ENCODE results near the gene DOHH.

The DOHH gene

DNA sequence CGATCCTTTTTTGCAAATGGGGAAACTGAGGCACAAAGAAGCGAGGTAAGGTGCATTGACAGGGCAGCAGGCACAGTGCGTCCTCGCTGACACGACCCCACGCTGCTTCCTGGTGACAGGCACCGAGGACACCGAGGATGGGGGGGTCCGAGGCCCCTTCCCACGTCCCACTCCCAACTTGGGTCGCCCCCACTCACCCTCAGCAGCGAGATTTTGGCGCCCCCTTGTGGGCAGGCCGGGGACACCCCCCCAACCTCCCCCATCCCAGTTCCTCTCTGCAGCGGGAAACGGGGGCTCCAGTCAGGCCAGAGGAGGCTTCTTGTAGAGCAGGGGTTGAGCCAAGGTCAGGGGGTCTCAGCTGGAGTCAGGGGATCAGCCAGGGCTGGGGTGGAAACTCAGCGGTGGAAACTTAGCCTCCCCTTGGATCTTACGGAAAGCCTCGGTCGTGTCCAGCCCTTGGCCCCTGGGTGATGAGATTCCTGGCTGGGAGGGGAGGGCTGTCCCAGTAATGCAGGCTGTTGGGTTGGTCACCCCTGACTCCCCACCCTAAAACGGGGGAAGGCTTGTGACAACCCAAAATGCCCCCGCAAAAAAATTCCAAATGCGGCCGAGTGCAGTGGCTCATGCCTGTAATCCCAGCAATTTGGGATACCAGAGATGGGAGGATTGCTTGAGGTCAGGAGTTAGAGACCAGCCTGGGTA lies 28.4 kb downstream of the DOHH start:
- Mint-ChIP-seq H3K4me3 (no peak overlapping the region), H3K4me1 (no peaks in the 10 kb centered on the region), H3K27me3 (peaks cover 13% of the 10 kb centered on the region), H3K9me3 (peaks cover 5% of the 10 kb centered on the region), H3K36me3 (peaks cover 6% of the 10 kb centered on the region), H3K27ac (no peak overlapping the region)
- no peak for ATAC-seq

DNA sequence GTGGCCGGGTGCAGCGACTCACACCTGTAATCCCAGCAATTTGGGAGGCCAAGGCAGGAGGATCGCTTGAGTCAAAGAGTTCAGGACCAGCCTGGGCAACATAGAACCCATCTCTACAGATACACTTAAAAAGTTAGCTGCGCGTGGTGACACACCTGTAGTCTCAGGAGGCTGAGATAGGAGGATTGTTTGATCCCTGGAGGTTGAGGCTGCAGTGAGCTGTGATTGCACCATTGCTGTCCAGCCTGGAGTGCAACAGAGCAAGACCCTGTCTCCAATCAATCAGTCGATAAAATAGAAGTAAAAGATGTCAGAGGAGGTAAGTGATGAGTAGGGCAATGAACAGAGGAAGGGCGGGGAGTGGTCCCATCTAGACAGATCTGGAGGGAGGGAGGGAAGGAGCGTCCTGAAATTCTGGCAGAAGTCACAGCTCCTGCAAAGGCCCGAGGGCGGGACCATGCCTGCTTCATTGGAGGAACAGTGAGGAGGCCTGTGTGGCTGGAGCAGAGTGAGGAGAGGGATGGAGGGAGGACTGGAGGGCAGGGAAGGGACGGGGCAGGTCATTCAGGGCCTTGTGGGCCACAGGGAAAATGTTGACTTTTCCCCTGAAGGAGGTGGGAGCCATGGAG lies 29.9 kb downstream of the DOHH start:
- H3K4me1 Mint-ChIP-seq, result no peaks in the 10 kb centered on the region

DNA sequence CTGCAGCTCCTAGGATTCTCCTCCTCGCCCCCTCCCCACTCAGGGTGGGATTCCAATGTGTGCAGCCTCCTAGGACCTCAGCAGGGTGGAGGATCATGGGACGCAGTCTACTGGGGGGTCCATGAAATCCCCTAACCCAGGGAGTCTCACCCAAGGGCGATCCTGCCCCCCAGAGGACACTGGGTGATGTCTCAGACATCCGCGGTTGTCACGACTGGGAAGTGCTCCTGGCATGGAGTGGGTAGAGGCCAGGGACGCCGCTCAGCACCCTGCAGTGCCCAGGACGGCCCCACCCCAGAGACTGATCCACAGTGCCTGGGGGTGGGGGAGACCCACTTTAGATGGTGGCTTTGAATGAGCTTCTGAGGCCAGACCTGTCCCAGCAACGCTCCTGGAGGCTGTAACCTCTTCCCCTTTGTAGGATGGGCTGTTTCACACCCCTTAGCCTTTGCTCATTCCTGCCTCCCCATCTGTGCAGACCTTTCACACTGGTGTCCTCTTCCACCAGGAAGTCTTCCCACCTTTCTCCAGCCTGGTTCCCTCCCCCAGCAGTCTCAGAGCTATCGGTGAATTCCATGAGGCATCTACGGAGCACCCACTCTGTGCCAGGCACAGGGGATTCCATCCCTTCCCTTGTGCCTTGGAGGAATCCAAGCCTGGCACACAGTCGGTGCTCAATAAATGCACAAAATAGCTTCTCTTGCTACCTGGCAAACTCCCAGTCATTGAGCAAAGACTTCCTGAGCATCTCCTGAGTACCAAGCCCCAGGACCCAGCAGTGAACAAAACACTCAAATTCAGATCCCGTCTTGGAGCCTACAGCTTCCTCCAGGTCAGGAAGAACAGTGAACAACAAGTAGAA lies 30.6 kb downstream of the DOHH start:
- Mint-ChIP-seq H3K9me3 (peaks cover 5% of the 10 kb centered on the region), H3K27ac (no peak overlapping the region), H3K4me3 (no peak overlapping the region), H3K27me3 (peaks cover 13% of the 10 kb centered on the region), H3K4me1 (no peaks in the 10 kb centered on the region), H3K36me3 (peaks cover 20% of the 10 kb centered on the region)
- ATAC-seq, result no peak

More for the DNA sequence above, 29.9 kb downstream of the DOHH start:
- no peak for ATAC-seq
- peaks cover 13% of the 10 kb centered on the region for H3K27me3 Mint-ChIP-seq
- peaks cover 5% of the 10 kb centered on the region for H3K9me3 Mint-ChIP-seq
- peaks cover 15% of the 10 kb centered on the region for H3K36me3 Mint-ChIP-seq
- no peak overlapping the region for H3K27ac Mint-ChIP-seq
- H3K4me3 Mint-ChIP-seq, result no peak overlapping the region

DNA sequence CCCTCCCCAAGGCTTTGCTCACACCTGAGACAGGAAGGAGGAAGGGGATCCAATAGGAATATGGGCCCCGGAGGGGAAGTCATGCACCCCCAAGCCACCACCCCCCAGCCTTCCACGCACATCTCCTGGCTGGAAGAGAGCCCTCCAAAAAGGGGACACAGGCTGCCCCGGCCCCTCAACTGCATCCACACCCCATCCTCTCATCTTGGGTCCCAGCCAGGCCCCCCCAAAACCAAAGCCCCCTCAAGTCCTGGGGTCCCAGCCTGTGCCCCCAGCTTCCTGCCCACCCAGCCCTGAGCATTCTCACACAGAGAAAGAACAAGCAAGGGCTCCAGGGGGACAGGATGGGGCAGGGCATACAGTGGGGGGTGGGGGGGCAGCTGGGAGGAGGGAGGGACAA lies 32.3 kb downstream of the DOHH start:
- Mint-ChIP-seq H3K4me3 (no peak overlapping the region), H3K4me1 (no peaks in the 10 kb centered on the region), H3K9me3 (peaks cover 5% of the 10 kb centered on the region), H3K36me3 (peaks cover 20% of the 10 kb centered on the region), H3K27ac (no peak overlapping the region), H3K27me3 (peaks cover 13% of the 10 kb centered on the region)
- ATAC-seq, result no peak

DNA sequence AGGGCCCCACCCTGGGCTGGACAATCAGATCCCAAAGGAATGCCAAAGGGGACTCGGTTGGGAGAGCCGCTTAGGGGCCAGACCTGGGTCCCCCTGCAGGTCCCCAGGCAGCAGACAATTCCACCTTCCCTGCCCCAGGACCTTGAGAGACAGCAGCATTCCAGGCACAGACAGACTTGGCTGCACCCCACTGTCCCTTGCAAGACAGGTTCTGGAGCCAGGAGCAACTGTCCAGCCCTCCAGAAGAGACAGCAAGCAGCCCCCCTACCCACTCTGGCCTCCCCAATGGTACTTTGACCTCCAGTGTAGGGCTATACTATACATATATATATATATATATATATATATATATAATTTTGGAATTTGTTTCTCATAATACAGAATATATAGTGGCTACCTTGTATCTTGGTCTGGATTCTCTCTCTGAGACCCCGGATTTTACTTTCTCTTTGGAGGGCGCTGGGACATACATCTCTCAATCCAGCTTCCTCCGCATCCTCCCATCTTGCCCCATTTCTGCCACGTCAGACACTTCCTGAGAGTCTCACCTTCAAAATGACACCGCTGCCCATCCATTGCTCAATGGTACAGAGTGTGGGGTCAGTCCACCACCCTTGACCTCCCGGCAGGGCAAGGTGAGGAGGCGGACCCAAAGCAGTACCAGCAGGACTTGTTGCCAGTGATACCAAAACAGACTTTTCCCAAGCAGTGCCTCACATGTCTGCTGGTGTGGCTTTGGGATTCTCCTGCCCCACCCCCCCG lies 32.9 kb downstream of the DOHH start:
- peaks cover 5% of the 10 kb centered on the region for H3K9me3 Mint-ChIP-seq
- peaks cover 13% of the 10 kb centered on the region for H3K27me3 Mint-ChIP-seq
- H3K4me1 Mint-ChIP-seq, result no peaks in the 10 kb centered on the region
- no peak overlapping the region for H3K27ac Mint-ChIP-seq
- H3K36me3 Mint-ChIP-seq, result peaks cover 24% of the 10 kb centered on the region
- no peak overlapping the region for H3K4me3 Mint-ChIP-seq
- ATAC-seq, result no peak

DNA sequence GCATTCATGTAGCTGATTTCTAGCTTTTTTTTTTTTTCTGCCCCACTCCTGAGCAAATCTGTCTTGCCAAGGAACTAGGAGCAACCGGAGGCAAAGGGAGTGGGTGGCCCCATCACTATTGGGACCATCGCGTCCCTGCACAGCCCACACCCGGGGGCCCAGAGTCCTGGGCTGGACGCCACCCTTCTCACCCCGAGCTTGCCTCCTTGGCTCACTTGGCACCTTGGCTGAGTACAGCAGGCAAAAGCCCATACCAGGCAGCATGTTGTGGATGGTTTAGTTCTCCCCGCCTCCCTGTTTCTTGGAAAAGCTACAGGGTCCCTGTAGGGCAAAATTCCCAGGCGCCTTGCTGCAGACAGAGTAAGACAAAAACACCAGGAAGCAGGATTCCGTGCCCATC lies 33.8 kb downstream of the DOHH start:
- ATAC-seq, result no peak
- Mint-ChIP-seq H3K4me1 (no peaks in the 10 kb centered on the region), H3K27me3 (peaks cover 13% of the 10 kb centered on the region), H3K9me3 (peaks cover 5% of the 10 kb centered on the region), H3K4me3 (no peak overlapping the region), H3K27ac (no peak overlapping the region), H3K36me3 (peaks cover 27% of the 10 kb centered on the region)

DNA sequence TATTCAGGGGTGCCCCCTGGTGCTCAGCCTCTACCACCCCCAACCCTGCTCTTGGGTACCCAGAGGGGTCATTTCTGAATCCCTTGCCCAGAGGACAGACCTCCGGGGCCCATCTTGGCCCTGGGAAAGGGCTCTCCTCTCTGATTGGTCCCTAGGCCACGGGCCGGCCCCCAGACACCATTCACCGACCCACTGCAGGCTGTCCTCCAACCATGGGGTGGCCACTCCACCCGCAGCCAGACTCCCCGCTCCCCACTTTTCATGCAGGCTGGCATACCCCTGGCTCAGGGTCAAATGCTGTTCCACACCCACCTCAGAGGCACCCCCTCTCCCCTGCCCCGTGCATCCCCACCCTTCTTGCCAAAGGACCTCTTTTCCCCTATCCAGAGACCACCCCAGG lies 34.9 kb downstream of the DOHH start:
- no peak for ATAC-seq
- H3K9me3 Mint-ChIP-seq, result peaks cover 5% of the 10 kb centered on the region
- no peaks in the 10 kb centered on the region for H3K4me1 Mint-ChIP-seq
- peaks cover 27% of the 10 kb centered on the region for H3K36me3 Mint-ChIP-seq
- H3K27me3 Mint-ChIP-seq, result peaks cover 9% of the 10 kb centered on the region
- no peak overlapping the region for H3K4me3 Mint-ChIP-seq
- no peak overlapping the region for H3K27ac Mint-ChIP-seq

DNA sequence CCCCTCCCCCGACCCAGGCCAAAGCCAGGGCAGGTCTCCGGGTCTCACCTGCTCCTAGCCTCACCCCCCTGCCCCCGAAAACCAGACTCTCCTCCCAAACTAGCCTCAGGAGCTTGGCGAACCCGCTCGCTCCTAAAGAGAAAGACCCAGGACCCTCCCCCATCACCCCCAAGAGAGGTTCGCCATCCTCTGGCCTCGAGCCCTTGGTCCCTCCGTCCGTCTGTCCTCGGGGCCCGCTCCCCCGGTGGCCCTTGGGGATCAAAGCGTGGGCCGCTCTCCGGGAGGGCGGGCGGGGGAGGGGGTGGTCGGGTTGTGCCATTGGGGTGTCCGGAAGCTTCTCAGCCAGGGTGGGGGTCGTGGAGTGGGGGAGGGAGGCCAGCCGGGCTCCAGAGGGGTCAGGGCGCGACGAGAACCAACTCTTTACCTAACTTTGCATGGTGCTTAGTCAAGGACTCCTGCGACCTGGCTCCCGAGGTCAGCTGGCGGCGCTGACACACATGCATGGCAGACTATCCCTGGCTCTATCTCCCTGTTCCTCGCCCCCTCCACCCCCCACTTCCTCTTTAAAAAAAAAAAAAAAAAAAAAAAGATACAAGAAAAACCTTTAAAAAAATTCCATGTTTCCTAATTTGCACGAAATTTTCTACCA lies 35.8 kb downstream of the DOHH start:
- H3K9me3 Mint-ChIP-seq, result peaks cover 5% of the 10 kb centered on the region
- H3K27ac Mint-ChIP-seq, result no peak overlapping the region

DNA sequence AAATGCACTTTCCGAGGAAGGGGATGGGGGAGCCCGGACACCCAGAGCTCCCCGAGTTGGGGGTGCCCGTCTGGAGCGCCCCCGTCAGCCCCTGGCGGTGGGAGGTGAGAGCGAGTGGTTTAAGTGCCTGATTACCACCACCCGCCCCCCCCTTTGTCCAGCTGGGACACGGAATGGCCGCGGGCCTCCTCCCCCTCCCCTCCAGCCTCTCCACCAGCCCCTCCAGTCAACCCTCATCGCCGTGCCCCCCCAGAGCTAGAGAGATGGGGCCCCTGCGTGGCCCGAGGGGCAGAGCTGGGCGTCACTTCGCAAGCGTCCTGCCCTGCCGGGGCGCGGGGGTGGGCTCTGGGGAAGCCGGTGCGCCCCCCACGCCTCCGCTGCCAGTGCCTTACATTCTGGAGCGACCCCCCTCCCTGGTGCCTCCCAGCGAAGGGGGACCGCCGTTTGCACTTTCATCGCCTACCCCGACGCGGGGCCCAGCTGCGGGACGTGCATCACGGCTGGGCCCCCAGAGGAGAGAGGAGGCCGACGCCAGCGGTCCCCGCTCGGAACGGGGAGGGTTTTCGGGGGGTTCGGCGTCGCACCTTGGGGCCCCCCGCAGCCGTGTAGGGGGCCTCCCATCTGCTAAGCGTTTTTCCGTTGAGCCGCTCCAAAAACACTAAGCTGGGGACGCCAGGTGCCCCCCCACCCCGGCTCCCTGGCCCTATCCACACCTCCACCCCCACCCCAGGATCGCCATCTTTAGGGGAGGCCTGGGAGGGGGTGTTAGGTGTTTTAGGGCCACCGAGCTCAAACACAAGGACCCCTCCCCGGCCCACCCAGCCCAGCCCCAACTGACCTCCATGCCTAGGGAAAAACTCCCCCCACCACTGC lies 36.5 kb downstream of the DOHH start:
- ATAC-seq, result peak; percentile 42
- H3K4me3 Mint-ChIP-seq, result no peak overlapping the region

More for the DNA sequence above, 35.8 kb downstream of the DOHH start:
- peaks cover under 1% of the 10 kb centered on the region for H3K27me3 Mint-ChIP-seq
- H3K36me3 Mint-ChIP-seq, result peaks cover 27% of the 10 kb centered on the region
- ATAC-seq, result no peak
- H3K4me1 Mint-ChIP-seq, result no peaks in the 10 kb centered on the region
- H3K4me3 Mint-ChIP-seq, result no peak overlapping the region

DNA sequence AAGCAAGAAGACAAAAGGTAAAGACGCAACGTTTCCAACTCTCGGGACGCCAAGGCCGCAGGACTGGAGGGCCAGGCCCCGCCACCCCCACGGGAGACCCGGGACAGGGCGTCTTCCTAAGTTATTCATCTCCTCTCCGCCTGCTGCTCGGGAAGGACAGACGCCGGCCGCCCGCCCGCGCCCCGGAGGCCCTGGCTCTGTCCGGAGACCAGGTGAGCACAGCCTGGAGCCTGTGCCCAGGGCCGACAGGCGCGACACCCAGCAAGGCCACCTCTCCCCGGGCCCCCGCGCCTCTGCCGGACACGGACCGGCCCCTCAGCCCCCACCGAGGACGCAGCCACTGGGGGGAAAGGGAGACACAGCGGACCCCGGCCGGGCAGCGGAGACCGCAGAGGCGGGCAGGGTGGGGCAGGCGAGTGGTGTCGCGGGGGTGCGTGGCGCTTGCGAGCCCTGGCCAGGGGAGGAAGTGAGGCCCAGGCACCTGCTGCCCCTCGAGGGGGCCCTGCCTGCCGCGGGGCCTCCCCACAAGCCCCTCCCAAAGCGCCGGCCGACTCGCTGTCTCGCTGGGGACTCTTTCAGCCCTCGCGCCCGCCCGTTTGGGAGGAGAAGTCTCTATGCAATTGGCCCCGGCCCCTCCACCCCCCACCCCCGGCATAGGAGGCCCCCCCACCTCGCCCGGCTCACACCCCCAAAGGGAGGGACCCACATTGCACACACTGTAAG lies 37.3 kb downstream of the DOHH start:
- Mint-ChIP-seq H3K27ac (no peak overlapping the region), H3K36me3 (peaks cover 21% of the 10 kb centered on the region), H3K4me3 (no peak overlapping the region), H3K9me3 (peaks cover 2% of the 10 kb centered on the region), H3K4me1 (no peaks in the 10 kb centered on the region), H3K27me3 (no peaks in the 10 kb centered on the region)
- peak; percentile 34 for ATAC-seq

More for the DNA sequence above, 36.5 kb downstream of the DOHH start:
- Mint-ChIP-seq H3K36me3 (peaks cover 27% of the 10 kb centered on the region), H3K9me3 (peaks cover 5% of the 10 kb centered on the region), H3K27ac (no peak overlapping the region), H3K4me1 (no peaks in the 10 kb centered on the region), H3K27me3 (no peaks in the 10 kb centered on the region)

DNA sequence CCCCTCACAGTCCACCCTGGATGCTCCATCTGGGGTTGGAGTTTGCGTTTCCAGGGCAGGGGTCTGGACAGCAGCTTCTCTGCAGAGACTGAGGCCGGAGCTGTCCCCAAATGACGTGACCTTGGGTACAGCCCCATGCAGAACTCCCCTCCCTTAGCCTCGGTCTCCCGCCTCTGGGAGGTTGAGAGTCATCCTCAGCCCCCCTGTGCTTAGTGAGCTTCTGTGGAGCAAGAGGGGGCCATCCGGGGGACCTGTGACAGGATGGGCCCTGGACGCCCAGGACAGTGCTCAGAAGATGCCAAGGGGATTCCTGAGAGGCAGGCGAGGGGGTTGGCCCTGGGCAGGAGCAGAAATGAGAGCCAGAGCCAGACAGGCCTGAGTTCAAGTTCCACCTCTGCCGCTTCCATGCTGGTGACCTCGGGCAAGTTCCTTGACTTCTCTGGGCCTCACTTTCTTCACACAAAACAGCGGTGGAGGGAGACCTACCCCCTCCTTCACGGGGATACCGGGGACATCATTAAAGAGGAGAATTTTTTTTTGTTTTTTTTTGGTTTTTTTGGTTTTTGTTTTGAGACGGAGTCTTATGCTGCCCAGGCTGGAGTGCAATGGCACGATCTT lies 40.4 kb downstream of the DOHH start:
- peaks cover 13% of the 10 kb centered on the region for H3K36me3 Mint-ChIP-seq
- H3K9me3 Mint-ChIP-seq, result no peaks in the 10 kb centered on the region
- peaks cover 7% of the 10 kb centered on the region for H3K4me1 Mint-ChIP-seq
- ATAC-seq, result no peak
- H3K27ac Mint-ChIP-seq, result no peak overlapping the region
- no peak overlapping the region for H3K4me3 Mint-ChIP-seq
- no peaks in the 10 kb centered on the region for H3K27me3 Mint-ChIP-seq

DNA sequence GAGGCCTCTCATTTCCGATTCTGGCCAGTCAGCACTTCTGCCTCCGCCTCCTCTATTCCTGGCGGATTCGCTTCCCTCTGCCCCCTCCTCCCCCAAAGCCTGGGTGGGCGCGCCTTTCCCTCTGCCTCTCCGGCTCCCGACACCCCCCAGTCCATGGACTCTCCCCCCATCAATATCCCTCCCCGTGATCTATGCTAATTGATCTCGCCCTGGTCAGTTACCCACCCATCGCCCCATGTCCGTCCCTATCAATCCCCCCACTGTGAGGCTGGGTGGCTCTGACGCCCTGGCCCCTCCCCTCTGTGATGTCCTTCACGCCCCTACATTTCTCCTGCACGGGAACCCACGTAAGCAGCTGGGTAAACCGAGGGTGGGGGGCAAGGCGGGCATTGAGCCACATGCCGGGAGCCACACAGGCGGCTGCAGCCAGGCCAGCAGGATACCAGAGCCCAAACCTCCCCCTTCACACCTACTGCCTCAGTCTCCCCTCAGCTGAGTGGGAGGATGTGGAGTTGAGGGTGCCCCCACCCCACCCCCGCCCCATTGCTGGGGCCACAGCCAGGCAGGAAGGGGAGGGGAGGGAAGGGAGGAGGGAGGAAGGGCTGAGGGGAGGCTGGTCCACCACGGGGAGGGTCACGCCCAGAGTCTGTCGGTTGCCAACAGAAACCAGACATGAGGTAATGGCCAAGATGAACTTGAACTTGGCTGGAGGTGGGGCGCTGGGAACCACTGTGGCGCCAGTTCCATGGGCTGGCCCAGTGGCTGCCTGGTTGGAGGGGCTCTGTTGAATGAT lies 41.2 kb downstream of the DOHH start:
- H3K27me3 Mint-ChIP-seq, result no peaks in the 10 kb centered on the region
- peaks cover 20% of the 10 kb centered on the region for H3K36me3 Mint-ChIP-seq
- ATAC-seq, result no peak
- peaks cover 7% of the 10 kb centered on the region for H3K4me1 Mint-ChIP-seq
- no peaks in the 10 kb centered on the region for H3K9me3 Mint-ChIP-seq
- H3K27ac Mint-ChIP-seq, result no peak overlapping the region
- H3K4me3 Mint-ChIP-seq, result no peak overlapping the region
